HepG2 (cell line): ENCODE data around the gene PRR22. TPM values are rescaled to one million over a fixed set of nuclear protein-coding genes. Genes with fewer than 3 reads are reported as not detected.
A peak's percentile ranks its signal among the peaks of the same experiment; 100 is the strongest.

Source experiments
- EHMT2 ChIP-seq: fragments of 200-600 bp; sonication (generic); IDR thresholded peaks from 2 replicates; pipeline ENCODE4 v1.7.0; 2017; ENCODE audit warnings: antibody characterized with exemption, low read depth, low read length, borderline replicate concordance
- IKZF5 ChIP-seq: IDR thresholded peaks from 2 replicates; pipeline ENCODE4 v1.6.1; 2018; ENCODE audit warnings: missing genetic modification reagents, mild to moderate bottlenecking, missing compliant biosample characterization
- NR2C2 ChIP-seq: sonication (generic); formaldehyde crosslinking; IDR thresholded peaks from 2 replicates; pipeline ENCODE4 v1.4.0; 2020; ENCODE audit warnings: missing genetic modification reagents, mild to moderate bottlenecking, moderate library complexity, borderline replicate concordance
- ZBTB8A ChIP-seq: sonication (generic); formaldehyde crosslinking; IDR thresholded peaks from 2 replicates; pipeline ENCODE4 v1.4.0; 2020; ENCODE audit warnings: mild to moderate bottlenecking, low read depth, missing genetic modification reagents, borderline replicate concordance
- ZFAT ChIP-seq: sonication (generic); formaldehyde crosslinking; conservative IDR thresholded peaks from 2 replicates; pipeline ENCODE4 v1.8.1; 2023; ENCODE audit warnings: missing genetic modification reagents, inconsistent platforms
- ZNF431 ChIP-seq: sonication (generic); formaldehyde crosslinking; IDR thresholded peaks from 2 replicates; pipeline ENCODE4 v1.9.0; 2022; ENCODE audit warnings: missing genetic modification reagents, low read depth, mild to moderate bottlenecking, borderline replicate concordance
- ZNF576 ChIP-seq: sonication (generic); formaldehyde crosslinking; IDR thresholded peaks from 2 replicates; pipeline ENCODE4 v1.4.0; 2020; ENCODE audit warnings: mild to moderate bottlenecking, missing genetic modification reagents
- polyA plus RNA-seq, 8 experiments: library from polyadenylated mRNA; depleted of rRNA in 3 of 8; stranded (reverse) in 7 of 8; unstranded in 1 of 8; fragments of >200 nt; fragmentation: Illumina TruSeq in 4 of 8; extraction: Trizol in 4 of 8; gene quantifications; 2 replicates each; pipeline versions ENCODE4 v1.2.1 to v1.2.3, GENCODE V29; 2011 to 2016; ENCODE audit warnings: low read depth in 4 of 8, missing spikeins in 1 of 8, mixed read lengths in 1 of 8; ENCODE audit not compliant: insufficient read depth in 1 of 8
- total RNA-seq, 5 experiments: library from RNA; depleted of rRNA; stranded (reverse); fragments of >200 nt; fragmentation: Illumina TruSeq; extraction: Trizol; gene quantifications; 2 replicates each; pipeline ENCODE4 v1.2.3, GENCODE V29; 2016; ENCODE audit warnings: low read depth in 1 of 5
- TF ChIP-seq, protein P1 (sequence below): sonication (generic); formaldehyde crosslinking; IDR thresholded peaks from 2 replicates; pipeline ENCODE4 v1.4.0; 2020; ENCODE audit warnings: missing genetic modification reagents, low read depth, mild to moderate bottlenecking, borderline replicate concordance
- TF ChIP-seq, protein P2 (sequence below): sonication (generic); formaldehyde crosslinking; IDR thresholded peaks from 2 replicates; pipeline ENCODE4 v1.4.0; 2020; ENCODE audit warnings: low read depth, mild to moderate bottlenecking, missing genetic modification reagents
- TF ChIP-seq, protein P3 (sequence below), 2 experiments: fragments of 450-650 bp in 1 of 2; sonication (generic) in 1 of 2; formaldehyde crosslinking; IDR thresholded peaks; 2 replicates each; pipeline versions ENCODE4 v1.5.0 to v1.8.0; 2020 to 2022; ENCODE audit warnings: mild to moderate bottlenecking in 1 of 2, missing genetic modification reagents in 1 of 2
- TF ChIP-seq, protein P4 (sequence below): sonication (generic); formaldehyde crosslinking; IDR thresholded peaks from 2 replicates; pipeline ENCODE4 v1.5.0; 2020; ENCODE audit warnings: missing genetic modification reagents

PRR22 gene
- total and polyA plus RNA-seq, 2 of the 13 experiments (the other 11 are each of a cell fraction or from before 2014, with no cell fraction given), result 0.84 to 2.3 TPM

DNA sequence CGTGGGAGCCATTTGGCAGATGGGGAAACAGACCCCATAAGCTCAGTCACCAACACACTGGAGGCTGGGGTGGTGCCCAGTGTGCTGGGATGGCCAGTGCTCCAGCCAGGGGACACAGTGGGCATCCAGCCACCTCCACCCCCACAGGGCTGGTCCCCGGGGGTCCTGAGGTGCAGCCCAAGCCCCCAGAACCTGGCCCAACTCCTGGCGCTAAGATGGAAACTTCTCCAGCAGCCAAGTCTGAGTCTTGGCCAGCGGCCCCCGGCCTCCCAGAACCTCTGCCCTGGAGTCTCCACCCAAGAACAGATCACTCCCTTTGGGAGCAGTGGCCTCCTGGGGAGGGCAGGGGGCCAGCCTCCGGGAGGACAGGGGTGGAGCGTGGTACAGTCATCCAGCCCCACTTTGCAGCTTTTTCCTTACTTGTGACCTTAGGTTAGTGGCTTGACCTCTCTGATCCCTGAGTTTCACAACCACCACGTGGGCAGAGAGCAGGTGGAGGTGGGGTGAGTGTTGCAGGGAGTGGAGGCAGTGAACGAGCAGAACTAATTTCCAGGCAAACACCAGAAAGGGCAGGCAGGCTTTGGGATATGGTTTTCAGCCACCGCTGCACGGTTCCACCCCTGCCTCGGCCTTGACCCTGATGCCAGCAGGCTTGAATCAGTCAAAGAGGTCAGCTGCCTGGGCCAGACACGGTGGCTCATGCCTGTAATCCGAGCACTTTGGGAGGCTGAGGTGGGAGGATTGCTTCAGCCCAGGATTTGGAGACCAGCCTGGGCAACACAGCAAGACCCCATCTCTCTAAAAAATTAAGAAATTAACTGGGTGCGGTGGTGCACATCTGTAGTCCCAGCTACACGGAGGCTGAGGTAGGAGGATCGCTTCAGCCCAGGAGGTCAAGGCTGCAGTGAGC is 16.1 kb upstream of the PRR22 start (continued):
- TF ChIP-seq, protein P1, sequence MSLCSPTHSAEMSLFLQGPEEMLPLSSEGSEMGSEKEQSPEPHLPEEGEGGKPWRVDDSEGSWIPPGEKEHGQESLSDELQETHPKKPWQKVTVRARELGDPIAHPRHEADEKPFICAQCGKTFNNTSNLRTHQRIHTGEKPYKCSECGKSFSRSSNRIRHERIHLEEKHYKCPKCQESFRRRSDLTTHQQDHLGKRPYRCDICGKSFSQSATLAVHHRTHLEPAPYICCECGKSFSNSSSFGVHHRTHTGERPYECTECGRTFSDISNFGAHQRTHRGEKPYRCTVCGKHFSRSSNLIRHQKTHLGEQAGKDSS, result peak; percentile 35; the same call in 1 of the 2 replicates
- no peak for TF ChIP-seq ZNF431
- no peak for TF ChIP-seq EHMT2
- TF ChIP-seq, protein P2, sequence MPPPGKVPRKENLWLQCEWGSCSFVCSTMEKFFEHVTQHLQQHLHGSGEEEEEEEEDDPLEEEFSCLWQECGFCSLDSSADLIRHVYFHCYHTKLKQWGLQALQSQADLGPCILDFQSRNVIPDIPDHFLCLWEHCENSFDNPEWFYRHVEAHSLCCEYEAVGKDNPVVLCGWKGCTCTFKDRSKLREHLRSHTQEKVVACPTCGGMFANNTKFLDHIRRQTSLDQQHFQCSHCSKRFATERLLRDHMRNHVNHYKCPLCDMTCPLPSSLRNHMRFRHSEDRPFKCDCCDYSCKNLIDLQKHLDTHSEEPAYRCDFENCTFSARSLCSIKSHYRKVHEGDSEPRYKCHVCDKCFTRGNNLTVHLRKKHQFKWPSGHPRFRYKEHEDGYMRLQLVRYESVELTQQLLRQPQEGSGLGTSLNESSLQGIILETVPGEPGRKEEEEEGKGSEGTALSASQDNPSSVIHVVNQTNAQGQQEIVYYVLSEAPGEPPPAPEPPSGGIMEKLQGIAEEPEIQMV, result no peak
- TF ChIP-seq ZBTB8A (CRISPR knock-in tag), result no peak
- no peak for TF ChIP-seq IKZF5 (CRISPR knock-in tag)
- TF ChIP-seq, protein P3, sequence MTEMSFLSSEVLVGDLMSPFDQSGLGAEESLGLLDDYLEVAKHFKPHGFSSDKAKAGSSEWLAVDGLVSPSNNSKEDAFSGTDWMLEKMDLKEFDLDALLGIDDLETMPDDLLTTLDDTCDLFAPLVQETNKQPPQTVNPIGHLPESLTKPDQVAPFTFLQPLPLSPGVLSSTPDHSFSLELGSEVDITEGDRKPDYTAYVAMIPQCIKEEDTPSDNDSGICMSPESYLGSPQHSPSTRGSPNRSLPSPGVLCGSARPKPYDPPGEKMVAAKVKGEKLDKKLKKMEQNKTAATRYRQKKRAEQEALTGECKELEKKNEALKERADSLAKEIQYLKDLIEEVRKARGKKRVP (CRISPR knock-in tag; IDR thresholded peaks at IDR 0.05), result peak in 1 of 2 experiments; percentile 41; a peak in 1 of 4 replicates
- TF ChIP-seq NR2C2 (CRISPR knock-in tag), result peak; percentile 87
- TF ChIP-seq, protein P4, sequence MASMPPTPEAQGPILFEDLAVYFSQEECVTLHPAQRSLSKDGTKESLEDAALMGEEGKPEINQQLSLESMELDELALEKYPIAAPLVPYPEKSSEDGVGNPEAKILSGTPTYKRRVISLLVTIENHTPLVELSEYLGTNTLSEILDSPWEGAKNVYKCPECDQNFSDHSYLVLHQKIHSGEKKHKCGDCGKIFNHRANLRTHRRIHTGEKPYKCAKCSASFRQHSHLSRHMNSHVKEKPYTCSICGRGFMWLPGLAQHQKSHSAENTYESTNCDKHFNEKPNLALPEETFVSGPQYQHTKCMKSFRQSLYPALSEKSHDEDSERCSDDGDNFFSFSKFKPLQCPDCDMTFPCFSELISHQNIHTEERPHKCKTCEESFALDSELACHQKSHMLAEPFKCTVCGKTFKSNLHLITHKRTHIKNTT (CRISPR knock-in tag), result no peak
- no peak for TF ChIP-seq ZFAT
- TF ChIP-seq ZNF576 (CRISPR knock-in tag), result no peak
